Measurements from ENCODE around the gene RNF223. TPM values are rescaled to one million over a fixed set of nuclear protein-coding genes. Genes with fewer than 3 reads are reported as not detected.

Gene RNF223
- total RNA-seq, 1 donor: not detected

DNA sequence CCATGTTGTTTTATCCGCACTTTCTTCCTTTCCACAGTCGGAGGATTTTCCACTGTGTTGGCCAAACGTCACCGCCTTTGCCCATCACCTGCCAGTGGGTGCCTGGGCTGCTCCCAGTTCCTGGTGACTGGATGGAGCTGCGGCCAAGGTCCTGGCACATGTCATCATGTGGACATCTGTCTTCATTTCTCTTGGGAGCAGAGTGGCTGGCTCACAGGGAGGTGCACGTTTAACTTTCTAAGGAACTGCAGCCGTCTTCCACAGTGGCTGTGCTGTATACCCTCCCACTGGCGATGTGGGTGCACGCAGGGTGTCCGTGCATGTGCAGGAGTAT, 19.5 kb upstream of the RNF223 start:
- H4K20me1 ChIP-seq (ENCODE audit: insufficient read depth, low read length): peaks cover 2% of the 10 kb centered on the region
- TF ChIP-seq, protein P1, sequence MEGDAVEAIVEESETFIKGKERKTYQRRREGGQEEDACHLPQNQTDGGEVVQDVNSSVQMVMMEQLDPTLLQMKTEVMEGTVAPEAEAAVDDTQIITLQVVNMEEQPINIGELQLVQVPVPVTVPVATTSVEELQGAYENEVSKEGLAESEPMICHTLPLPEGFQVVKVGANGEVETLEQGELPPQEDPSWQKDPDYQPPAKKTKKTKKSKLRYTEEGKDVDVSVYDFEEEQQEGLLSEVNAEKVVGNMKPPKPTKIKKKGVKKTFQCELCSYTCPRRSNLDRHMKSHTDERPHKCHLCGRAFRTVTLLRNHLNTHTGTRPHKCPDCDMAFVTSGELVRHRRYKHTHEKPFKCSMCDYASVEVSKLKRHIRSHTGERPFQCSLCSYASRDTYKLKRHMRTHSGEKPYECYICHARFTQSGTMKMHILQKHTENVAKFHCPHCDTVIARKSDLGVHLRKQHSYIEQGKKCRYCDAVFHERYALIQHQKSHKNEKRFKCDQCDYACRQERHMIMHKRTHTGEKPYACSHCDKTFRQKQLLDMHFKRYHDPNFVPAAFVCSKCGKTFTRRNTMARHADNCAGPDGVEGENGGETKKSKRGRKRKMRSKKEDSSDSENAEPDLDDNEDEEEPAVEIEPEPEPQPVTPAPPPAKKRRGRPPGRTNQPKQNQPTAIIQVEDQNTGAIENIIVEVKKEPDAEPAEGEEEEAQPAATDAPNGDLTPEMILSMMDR (IDR thresholded peaks at IDR 0.05; ENCODE audit: extremely low read depth, low read depth, low read length): no peak
- no peaks in the 10 kb centered on the region for H3K36me3 ChIP-seq (ENCODE audit: insufficient read depth, low read length)
- H3K4me1 ChIP-seq (ENCODE audit: insufficient read depth, low read length): no peaks in the 10 kb centered on the region
- no peaks in the 10 kb centered on the region for H3K79me2 ChIP-seq (ENCODE audit: insufficient read depth, low read length)
- H3K27me3 ChIP-seq (ENCODE audit: insufficient read depth, low read length): no peaks in the 10 kb centered on the region
- H3K9me3 ChIP-seq (ENCODE audit: low read depth, low read length): no peaks in the 10 kb centered on the region
- peak; percentile 66 for DNase-seq (ENCODE audit: insufficient read length, low spot score, missing footprints)
- no peak overlapping the region for H3K4me2 ChIP-seq (ENCODE audit: insufficient read depth, low read length)
- no peak overlapping the region for H3K4me3 ChIP-seq (ENCODE audit: insufficient read depth, low read length)
- H3K27ac ChIP-seq (ENCODE audit: low read depth, low read length): no peak overlapping the region
- H2AFZ ChIP-seq (ENCODE audit: low read length): no peak overlapping the region

DNA sequence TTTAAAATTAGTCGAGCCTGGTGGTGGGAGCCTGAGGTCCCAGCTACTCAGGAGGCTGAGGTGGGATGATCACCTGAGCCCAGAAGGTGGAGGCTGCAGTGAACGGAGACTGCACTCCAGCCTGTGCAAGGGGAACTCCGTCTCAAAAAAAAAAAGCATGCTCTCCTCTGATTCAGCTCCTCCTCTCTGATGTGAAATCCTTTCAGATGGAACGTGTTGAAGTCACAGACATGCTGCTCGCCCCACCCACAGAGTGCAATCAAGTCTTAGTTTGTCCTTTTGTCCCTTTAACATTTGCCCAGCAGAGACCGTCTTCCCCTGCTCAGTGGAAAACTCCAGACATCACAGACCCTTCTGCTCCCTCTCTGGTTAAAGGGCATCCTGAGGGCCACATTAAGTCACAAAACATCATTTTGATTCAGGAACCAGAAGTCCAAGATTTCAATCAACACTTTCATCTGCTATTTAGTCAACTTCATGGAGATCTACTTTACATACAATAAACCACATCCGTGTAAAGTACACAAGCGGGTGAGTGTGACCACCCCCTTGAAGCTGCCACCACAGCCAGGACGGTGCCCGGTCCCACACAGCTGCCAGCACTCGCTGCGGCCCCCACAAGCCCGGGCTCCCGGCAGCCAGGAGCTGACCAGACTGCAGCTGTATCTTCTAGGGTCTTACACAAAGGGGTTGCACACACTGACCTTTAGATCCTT, 18.9 kb upstream of the RNF223 start:
- H3K4me3 ChIP-seq (ENCODE audit: insufficient read depth, low read length): no peak overlapping the region
- no peak overlapping the region for H3K27ac ChIP-seq (ENCODE audit: low read depth, low read length)
- H3K36me3 ChIP-seq (ENCODE audit: insufficient read depth, low read length): no peaks in the 10 kb centered on the region
- H3K9me3 ChIP-seq (ENCODE audit: low read depth, low read length): no peaks in the 10 kb centered on the region
- peaks cover 2% of the 10 kb centered on the region for H4K20me1 ChIP-seq (ENCODE audit: insufficient read depth, low read length)
- H2AFZ ChIP-seq (ENCODE audit: low read length): no peak overlapping the region
- no peaks in the 10 kb centered on the region for H3K27me3 ChIP-seq (ENCODE audit: insufficient read depth, low read length)
- H3K4me2 ChIP-seq (ENCODE audit: insufficient read depth, low read length): no peak overlapping the region
- TF ChIP-seq, protein P1 (IDR thresholded peaks at IDR 0.05; ENCODE audit: extremely low read depth, low read depth, low read length): no peak
- no peaks in the 10 kb centered on the region for H3K4me1 ChIP-seq (ENCODE audit: insufficient read depth, low read length)
- H3K79me2 ChIP-seq (ENCODE audit: insufficient read depth, low read length): no peaks in the 10 kb centered on the region
- DNase-seq (ENCODE audit: insufficient read length, low spot score, missing footprints): peak; percentile 73

DNA sequence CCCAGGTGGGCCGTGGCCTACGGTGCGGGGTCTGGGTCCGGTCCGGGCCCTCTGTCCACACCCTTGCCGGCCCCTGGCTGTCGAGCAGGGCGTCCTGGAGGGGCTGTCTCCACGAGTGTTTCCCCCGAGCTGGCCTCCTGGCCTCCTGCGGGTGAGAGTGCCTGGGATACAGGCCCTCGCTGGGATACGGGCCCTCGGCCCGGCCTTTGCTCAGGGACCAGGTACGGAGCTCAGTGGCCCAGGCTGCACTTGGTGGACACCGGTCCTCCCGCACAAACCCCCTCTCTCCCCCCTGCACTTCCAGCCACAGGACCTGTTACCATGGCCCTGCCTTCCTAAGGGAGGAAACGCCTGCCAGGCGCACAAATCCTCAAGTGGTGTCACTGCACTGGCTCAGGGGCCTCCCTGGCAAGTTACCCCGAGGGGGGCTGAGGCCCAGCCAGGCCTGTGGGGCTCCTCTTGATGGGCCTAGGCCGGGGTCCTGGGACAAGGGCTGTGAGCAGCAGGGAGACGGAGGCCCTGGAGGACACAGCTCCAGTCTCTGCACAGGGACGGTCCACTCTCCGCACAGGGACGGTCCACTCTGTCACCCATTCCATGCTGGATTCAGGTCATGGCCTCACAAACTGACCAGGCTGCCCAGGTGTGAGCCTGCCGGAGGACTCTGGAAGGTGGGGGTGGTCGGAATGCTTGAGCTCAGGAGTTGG, 18.2 kb upstream of the RNF223 start:
- H3K4me1 ChIP-seq (ENCODE audit: insufficient read depth, low read length): no peaks in the 10 kb centered on the region
- H3K36me3 ChIP-seq (ENCODE audit: insufficient read depth, low read length): no peaks in the 10 kb centered on the region
- no peak overlapping the region for H2AFZ ChIP-seq (ENCODE audit: low read length)
- no peak for DNase-seq (ENCODE audit: insufficient read length, low spot score, missing footprints)
- TF ChIP-seq, protein P1 (IDR thresholded peaks at IDR 0.05; ENCODE audit: extremely low read depth, low read depth, low read length): no peak
- H4K20me1 ChIP-seq (ENCODE audit: insufficient read depth, low read length): peaks cover 2% of the 10 kb centered on the region
- no peaks in the 10 kb centered on the region for H3K27me3 ChIP-seq (ENCODE audit: insufficient read depth, low read length)
- no peak overlapping the region for H3K4me2 ChIP-seq (ENCODE audit: insufficient read depth, low read length)
- no peaks in the 10 kb centered on the region for H3K9me3 ChIP-seq (ENCODE audit: low read depth, low read length)
- no peak overlapping the region for H3K27ac ChIP-seq (ENCODE audit: low read depth, low read length)
- no peaks in the 10 kb centered on the region for H3K79me2 ChIP-seq (ENCODE audit: insufficient read depth, low read length)
- H3K4me3 ChIP-seq (ENCODE audit: insufficient read depth, low read length): no peak overlapping the region

DNA sequence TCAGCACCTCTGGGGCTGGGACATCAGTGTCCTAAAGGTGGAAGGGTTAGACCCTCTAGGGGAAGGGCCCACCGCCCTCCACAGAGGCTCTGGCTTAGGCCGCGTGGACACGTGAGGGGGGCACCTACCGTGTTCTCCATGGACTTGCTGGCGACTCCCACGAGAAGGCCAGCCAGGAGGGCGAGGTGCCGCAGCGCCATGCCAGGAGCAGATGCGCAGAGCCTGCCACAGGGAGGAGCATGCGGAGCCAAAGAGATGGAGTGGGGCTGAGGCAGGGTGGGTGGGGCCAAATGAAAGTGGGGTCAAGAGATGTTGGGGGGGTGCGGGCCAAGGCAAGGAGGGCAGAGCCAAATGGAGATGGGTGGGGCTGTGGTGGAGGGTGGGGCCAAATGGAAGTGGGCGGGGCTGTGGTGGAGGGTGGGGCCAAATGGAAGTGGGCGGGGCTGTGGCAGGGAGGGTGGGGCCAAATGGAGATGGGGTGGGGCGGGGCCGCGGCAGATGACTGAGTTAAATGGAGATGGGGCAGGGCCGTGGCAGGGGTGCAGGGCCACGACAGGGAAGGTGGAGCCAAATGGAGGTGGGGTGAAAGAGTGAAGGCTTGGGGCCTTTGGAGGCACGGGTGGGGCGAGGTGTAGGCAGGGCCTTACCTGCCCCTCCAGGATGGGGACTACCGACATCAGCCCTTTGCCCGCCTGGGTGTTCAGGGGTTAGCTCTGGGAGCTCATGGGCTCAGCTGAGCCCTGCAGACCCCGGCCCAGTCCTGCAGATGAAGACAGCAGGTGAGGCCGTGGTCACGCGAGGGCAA, 17.4 kb upstream of the RNF223 start:
- Histone ChIP-seq H3K79me2 (ENCODE audit: insufficient read depth, low read length) (no peaks in the 10 kb centered on the region), H3K4me3 (ENCODE audit: insufficient read depth, low read length) (no peak overlapping the region), H3K4me2 (ENCODE audit: insufficient read depth, low read length) (no peak overlapping the region), H3K4me1 (ENCODE audit: insufficient read depth, low read length) (no peaks in the 10 kb centered on the region), H3K27me3 (ENCODE audit: insufficient read depth, low read length) (no peaks in the 10 kb centered on the region), H4K20me1 (ENCODE audit: insufficient read depth, low read length) (peaks cover under 1% of the 10 kb centered on the region), H3K27ac (ENCODE audit: low read depth, low read length) (no peak overlapping the region), H3K36me3 (ENCODE audit: insufficient read depth, low read length) (no peaks in the 10 kb centered on the region), H2AFZ (ENCODE audit: low read length) (no peak overlapping the region), H3K9me3 (ENCODE audit: low read depth, low read length) (no peaks in the 10 kb centered on the region)
- peak; percentile 83 for DNase-seq (ENCODE audit: insufficient read length, low spot score, missing footprints)
- TF ChIP-seq, protein P1 (IDR thresholded peaks at IDR 0.05; ENCODE audit: extremely low read depth, low read depth, low read length): no peak
